GM12801 (cell line): ENCODE measurements around the gene MCRS1.
"Not testable (repeated sequence)": the region's sequence is repeated elsewhere in the genome, so short reads cannot be mapped to it uniquely, and the experiment has no call there.

ENCODE experiments used
- TF ChIP-seq, protein P1 (sequence below): IDR thresholded peaks from one replicate; pipeline ENCODE4 v1.5.1; 2011; ENCODE audit warnings: control low read depth; ENCODE audit not compliant: insufficient read length; ENCODE audit errors: extremely low read depth

The MCRS1 gene, protein sequence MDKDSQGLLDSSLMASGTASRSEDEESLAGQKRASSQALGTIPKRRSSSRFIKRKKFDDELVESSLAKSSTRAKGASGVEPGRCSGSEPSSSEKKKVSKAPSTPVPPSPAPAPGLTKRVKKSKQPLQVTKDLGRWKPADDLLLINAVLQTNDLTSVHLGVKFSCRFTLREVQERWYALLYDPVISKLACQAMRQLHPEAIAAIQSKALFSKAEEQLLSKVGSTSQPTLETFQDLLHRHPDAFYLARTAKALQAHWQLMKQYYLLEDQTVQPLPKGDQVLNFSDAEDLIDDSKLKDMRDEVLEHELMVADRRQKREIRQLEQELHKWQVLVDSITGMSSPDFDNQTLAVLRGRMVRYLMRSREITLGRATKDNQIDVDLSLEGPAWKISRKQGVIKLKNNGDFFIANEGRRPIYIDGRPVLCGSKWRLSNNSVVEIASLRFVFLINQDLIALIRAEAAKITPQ

DNA sequence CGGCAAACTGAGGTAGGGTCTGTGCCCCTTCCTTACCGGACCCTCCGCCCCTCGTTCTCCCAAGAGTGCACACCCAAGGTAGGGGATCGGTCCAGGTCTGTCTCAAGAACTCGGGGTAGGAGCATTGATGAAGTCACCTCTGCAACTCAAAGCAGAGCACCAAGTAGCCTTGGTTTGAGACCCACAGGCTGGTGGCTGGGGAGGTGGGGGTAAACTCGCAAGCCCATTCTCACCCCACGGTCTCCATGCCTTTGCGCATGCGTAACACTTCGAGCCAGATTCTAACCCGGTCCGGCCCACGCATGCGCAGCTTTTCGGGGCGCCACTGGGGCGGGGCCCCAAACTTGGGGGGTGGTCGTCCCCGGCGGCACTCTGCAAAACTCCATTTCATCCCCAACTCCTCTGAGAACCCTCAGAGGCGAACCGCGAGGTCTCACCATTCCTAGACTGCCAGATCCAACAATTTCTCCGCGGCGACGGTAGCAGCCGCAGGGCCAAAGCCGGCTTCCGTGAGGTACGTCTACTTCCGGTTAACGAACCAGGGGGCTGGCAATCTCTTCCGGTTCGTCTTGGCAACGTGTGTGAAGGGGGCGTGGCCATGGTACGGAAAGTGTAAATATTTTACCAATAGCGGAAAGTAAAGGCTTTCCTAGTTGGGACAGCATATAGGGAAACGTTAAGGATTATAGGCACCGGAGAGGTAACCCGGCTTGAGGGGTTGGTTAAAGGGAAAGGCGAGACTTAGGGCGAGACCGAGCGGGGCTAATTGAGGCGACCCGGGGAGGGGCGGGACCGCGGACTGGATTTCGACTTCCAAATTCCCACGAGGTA is at the start of gene MCRS1:
Gene MCRS1 (minus strand): TSS at position 532 of the 831 bp plus-strand sequence. CDS start 1,411 bp downstream, outside the sequence.
- TF ChIP-seq, protein P1, sequence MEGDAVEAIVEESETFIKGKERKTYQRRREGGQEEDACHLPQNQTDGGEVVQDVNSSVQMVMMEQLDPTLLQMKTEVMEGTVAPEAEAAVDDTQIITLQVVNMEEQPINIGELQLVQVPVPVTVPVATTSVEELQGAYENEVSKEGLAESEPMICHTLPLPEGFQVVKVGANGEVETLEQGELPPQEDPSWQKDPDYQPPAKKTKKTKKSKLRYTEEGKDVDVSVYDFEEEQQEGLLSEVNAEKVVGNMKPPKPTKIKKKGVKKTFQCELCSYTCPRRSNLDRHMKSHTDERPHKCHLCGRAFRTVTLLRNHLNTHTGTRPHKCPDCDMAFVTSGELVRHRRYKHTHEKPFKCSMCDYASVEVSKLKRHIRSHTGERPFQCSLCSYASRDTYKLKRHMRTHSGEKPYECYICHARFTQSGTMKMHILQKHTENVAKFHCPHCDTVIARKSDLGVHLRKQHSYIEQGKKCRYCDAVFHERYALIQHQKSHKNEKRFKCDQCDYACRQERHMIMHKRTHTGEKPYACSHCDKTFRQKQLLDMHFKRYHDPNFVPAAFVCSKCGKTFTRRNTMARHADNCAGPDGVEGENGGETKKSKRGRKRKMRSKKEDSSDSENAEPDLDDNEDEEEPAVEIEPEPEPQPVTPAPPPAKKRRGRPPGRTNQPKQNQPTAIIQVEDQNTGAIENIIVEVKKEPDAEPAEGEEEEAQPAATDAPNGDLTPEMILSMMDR, result no peak

DNA sequence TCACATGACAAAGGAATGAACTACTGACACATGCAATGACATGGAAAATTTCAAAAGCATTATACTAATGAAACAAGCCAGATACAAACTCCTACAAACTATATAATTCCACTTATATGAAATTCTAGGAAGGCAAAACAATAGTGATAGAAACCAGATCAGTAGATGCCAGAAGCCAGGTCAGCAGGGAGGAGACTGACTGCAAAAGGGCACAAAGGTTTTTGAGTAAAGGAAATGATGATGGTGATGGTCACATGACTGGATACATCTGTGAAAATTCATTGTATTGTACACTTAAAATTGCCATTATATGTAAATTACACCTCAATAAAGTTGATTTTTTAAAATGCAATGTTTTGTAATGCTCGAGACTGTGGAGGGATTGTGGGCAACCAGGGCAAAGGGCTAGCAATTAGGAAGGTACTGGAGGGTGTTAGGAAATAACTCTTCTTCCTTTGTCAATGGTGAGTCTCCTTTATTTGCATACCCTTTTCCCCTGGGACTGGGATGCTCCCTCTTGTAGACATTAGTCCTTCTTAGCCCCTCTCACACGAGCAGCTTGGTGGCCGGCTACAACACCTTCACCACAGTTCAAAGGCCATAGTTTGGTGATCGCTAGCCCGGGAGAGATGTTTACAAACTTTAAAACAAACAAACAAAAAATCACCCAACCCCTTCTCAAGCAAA is 48.7 kb upstream of the MCRS1 start:
- TF ChIP-seq, protein P1, result no peak

DNA sequence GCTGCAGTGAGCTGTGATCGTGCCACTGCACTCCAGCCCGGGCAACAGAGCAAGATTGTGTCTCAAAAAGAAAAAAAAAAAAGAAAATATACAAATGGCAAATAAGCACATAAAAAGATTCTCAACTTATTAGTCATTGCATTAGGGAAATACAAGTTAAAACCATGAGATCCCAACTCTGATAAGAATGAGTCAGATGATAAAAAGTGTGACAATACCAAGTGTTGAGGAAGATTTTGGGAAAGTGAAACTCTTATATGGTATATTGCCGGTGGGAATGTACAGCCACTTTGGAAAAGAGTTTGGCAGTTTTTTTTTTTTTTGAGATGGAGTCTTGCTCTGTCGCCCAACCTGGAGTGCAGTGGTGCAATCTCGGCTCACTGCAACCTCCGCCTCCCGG is 47.8 kb upstream of the MCRS1 start:
- TF ChIP-seq, protein P1, result no peak

DNA sequence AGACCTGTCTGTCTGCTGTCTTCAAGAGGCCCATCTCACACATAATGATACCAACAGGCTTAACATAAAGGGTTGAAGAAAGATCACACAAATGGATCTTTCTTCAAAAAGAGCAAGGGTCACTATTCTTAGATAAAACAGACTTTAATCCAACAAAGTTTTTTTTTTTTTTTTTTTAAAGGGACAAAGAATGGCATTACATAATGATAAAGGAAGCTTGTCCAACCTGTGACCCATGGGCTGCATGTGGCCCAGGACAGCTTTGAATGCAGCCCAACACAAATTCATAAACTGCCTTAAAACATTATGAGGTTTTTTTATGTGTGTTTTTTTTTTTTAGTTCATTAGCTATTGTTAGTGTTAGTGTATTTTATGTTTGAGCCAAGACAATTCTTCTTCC is 44.3 kb upstream of the MCRS1 start:
- TF ChIP-seq, protein P1, result no peak

DNA sequence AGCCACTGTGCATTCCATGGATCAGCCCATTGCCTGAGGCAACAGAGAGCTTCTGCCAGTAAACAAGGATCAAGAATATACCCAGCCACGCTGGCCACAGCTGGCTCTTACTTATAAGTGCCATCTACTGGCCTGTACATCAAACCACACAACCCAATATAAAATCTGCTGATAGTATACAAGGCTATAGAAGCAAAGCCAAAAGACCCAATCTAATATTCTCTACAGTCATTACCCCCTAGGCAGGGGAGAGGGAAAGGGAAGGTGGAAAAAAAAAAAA is 41.9 kb upstream of the MCRS1 start:
- TF ChIP-seq, protein P1, result no peak

DNA sequence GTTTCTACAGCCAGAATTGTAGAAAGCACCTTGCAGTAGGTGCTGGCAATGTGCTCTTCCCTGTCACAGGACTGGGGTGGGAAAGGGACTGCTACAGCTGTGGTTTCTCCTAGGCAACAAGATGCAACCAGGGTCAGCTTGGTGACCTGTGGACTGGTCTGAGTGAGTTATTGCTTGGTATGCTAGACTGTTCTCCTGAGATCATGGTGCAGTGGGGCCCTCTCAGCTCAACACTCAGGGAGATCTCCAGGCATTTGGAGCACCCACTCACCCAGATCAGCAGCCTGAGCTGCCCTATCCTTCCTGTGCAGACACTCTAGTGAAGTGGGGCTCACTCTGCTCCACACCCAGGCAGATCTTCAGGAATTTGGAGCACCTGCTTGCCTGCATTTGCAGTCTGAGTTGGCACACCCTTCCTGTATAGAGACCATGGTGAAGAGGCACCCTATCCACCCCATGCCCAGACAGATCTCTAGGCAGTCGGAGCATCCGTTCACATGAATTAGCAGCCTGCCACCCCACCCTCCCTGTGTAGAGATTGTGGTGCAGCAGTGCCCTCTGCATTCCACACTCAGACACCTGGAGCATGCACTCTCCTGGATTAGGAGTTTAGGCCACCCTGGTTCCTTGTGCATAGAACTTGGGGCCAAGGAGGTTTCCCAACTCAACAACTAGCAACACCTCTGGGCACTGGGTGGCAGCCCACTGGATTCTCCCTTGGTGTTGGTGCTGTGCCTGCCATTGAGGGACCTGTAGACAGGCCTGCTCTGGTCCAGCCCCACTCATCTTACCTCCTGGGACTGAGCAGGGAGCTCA is 41.3 kb upstream of the MCRS1 start:
- TF ChIP-seq, protein P1, result no peak

DNA sequence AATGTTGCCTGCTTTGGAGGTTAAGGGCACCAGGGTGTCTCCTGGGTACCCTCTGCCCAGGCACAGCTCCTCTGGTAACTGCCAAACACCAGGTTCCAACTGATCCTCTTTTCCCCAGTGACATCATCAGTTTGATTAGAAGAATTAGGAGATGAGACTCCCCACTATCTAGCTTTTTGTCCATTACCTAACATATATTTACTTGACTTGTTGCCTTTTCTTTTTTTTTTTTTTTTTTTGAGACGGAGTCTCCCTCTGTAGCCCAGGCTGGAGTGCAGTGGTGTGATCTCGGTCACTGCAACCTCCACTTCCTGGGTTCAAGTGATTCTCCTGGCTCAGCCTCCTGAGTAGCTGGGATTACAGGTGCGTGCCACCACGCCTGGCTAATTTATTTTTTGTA is 37.6 kb upstream of the MCRS1 start, which contains the start of gene FAM186B:
Gene FAM186B (minus strand): TSS at position 101 of the 400 bp plus-strand sequence. CDS start 162 bp downstream, outside the sequence.
- TF ChIP-seq, protein P1, result not testable (repeated sequence)
